ENCODE data around the gene TFR2.

The TFR2 gene

DNA sequence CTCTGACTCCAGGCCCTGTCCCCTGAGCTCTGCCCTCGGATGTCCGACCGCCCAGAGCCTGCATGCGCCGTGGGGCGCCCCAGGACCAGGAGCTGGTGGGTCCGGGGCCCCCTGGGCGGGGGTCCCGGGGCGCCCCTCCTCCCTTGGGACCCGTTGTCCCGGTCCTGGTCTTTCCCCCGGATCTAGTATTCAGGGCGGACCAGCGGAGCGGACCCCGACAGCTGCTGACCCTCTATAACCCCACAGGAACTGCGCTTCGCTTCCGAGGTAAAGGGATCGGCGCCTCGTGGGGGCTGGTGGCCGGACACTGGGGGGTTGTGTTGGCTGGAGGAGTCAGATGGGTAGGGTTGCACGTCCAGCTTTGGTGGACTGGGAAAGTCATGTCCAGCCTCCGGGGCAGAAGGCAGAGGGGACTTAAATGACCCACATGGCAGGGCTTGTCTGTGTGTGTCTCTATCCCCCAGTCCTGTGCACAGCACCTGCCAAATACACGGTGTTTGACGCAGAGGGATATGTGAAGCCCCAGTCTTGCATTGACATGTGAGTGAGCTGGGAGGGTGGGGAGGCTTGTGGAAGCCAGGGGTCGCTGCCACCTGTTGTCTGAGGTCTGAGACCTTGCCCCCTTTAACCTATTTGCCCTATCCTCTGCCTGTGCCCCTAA is 28.5 kb downstream of the TFR2 start:
- no peak for DNase-seq (ENCODE audit: low read depth)

DNA sequence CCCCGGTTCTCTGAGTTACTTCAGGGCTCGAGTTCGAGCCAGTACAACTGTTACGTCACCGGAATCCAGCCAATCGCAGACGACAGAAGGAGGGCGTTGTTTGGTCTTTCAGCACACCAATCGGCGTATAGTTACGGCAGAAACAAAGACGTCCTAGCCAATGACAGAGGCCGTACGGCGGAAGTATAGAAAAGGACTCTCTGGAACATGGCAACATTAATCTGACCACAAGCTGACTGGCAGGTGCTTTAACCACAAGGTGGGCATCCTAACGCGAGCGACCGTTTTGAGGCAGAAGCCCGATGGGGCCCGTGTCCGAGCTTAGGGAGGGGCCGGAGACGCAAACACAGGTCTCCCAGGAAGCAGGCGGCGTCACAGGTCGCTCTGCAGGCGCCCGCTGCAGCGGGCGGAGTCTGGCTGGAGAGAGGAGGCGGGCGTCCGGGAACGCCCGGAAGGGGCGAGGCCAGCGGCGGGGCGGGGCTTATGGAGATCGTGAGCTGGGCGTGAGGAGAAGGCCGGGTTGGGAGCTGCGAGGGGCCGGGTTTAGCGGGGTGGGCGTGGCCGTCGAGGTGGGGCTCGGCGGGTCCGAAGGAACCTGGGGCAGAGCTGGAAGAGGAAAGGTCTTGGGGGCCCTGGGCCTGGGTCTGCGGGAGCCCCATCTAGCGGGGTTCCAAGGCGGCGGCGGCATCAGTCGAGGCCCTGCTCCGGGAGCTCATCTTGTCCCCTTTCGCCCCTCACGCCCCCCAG is 29.2 kb downstream of the TFR2 start, which contains the start of gene MOSPD3:
Gene MOSPD3 (plus strand): TSS at position 558 of the 747 bp plus-strand sequence. CDS start 252 bp downstream, outside the sequence.
- peak; percentile 97 for DNase-seq (ENCODE audit: low read depth)

DNA sequence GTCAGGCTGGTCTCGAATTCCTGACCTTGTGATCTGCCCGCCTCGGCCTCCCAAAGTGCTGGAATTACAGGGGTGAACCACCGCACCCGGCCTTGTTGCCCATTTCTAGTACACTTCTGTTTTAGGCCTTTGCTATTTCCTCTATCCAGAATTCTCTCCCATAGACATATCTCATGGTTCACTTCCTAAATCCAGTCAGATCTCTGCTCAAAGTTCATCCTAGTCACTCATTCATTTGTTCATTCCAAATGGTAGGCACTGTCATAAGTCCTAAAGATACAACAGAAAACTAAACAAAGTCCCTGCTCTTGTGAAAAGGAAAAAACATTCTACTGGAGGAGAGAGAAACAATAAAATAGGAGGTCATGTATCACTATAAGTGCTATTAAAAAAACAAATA is 31.4 kb downstream of the TFR2 start:
- no peak for DNase-seq (ENCODE audit: low read depth)

DNA sequence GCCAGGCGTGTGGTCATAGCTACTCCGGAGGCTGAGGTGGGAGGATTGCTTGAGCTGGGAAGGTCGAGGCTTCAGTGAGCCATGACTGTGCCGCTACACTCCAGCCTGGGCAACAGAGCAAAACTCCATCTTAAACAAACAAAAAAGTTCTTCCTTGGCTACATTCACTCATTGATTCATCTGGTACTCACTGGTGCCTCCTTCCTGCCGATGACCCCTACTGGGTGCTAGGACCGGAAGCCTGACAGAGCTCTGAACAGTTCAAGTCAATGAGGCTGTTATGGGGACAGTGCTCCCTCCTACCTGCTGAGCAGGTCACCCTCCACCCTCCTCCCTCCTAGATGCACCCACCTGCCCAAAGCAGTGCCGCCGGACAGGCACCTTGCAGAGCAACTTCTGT is 34.2 kb downstream of the TFR2 start:
- no peak for DNase-seq (ENCODE audit: low read depth)

DNA sequence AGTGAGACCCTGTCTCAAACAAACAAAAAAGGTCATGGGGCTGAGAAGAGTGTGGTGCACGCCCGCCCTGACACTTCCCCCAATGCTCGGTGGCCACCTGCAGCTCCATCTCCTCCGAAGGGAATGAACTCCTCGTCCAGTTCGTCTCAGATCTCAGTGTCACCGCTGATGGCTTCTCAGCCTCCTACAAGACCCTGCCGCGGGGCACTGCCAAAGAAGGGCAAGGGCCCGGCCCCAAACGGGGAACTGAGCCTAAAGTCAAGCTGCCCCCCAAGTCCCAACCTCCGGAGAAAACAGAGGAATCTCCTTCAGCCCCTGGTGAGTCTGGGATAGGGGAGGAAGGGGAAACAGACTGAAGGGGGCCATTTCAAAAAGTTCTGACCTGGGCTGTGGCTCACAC is 35.0 kb downstream of the TFR2 start:
- no peak for DNase-seq (ENCODE audit: low read depth)

DNA sequence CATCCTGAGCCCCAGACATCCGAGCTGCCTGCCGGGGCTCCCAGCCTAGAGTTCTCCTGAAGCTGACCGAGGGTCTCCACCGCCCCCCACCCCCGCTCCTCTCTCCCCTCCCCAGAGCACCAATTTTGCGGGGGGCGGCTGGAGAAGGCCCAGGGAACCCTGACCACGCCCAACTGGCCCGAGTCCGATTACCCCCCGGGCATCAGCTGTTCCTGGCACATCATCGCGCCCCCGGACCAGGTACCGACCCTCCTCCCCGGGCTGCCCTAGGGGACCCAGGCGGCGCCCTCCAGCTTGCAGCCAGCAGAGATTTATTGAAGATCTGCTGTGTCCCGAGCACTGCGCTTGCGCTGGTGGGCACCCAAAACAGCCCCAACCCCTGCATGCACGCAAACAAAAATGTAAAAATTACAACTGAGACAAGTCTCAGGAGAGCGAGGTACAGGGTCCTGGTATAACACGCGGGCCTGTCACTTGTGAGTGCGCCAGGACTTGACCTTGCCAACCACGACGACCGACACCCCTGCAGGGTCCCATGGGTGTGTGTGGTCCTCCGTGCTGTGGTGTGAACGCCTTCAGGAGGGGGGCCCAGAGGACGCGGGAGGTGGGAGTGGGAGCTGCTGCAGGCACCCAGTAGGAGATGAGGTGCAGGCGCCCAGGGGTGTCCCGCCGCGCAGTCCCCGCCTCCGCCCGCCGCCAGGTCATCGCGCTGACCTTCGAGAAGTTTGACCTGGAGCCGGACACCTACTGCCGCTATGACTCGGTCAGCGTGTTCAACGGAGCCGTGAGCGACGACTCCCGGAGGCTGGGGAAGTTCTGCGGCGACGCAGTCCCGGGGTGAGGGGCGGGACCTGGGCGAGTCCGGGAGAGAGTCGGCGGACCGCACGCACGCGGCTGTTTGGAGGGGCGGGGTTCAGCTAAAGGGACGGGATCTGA is 36.1 kb downstream of the TFR2 start:
- no peak for DNase-seq (ENCODE audit: low read depth)

DNA sequence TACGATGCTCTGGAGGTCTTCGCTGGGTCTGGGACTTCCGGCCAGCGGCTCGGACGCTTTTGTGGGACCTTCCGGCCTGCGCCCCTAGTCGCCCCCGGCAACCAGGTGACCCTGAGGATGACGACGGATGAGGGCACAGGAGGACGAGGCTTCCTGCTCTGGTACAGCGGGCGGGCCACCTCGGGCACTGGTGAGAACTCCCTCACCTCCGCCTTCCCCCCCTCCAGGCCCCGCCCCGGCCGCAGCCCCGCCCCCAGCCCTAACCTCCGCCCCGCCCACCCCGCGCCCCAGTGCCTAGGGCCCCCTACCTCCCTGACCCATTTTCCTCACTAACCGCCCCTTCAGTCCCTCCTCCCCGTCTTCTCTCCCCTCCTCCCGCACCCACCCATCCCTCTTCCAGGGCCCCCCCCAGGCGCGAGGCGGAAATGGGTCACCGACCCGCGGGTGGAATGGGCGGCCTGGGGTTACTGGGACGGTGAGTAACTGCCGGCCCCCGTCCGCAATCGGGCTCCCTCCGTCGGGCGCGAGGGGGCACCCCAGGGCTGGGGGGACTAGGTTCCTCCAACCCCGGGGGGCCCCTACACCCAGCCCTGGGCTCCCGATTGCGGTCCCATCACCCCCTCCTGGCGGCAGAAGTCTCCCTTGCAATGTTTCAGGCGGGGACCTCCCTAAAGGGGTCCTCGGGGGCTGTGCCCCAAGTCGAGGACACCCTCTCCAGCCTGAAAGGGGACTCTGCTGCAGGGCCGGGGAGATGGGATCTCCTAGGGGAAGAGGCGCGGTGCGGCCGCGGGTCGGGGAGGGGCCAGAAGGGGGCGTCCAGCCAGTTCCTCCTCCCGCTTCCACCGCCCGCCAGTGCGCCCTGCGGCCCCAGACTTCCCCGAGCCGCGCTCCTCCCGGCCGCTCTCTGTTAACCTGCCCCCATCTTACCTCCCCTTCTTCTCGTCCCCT is 37.0 kb downstream of the TFR2 start:
- DNase-seq (ENCODE audit: low read depth), result peak; percentile 58

DNA sequence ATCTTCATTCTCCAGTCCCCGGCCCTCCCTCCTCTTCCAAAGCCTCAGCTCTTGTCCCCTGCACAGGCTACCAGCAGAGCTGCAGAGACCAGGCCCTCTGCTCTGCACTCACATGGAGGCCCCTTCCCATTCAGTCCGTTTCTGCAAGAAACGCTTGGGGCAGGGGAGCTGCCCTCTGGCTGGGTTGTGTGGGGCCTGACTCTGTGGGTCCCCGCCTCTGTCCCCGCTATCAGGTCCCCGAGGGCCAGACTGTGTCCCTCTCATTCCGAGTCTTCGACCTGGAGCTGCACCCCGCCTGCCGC is 37.7 kb downstream of the TFR2 start:
- no peak for DNase-seq (ENCODE audit: low read depth)

DNA sequence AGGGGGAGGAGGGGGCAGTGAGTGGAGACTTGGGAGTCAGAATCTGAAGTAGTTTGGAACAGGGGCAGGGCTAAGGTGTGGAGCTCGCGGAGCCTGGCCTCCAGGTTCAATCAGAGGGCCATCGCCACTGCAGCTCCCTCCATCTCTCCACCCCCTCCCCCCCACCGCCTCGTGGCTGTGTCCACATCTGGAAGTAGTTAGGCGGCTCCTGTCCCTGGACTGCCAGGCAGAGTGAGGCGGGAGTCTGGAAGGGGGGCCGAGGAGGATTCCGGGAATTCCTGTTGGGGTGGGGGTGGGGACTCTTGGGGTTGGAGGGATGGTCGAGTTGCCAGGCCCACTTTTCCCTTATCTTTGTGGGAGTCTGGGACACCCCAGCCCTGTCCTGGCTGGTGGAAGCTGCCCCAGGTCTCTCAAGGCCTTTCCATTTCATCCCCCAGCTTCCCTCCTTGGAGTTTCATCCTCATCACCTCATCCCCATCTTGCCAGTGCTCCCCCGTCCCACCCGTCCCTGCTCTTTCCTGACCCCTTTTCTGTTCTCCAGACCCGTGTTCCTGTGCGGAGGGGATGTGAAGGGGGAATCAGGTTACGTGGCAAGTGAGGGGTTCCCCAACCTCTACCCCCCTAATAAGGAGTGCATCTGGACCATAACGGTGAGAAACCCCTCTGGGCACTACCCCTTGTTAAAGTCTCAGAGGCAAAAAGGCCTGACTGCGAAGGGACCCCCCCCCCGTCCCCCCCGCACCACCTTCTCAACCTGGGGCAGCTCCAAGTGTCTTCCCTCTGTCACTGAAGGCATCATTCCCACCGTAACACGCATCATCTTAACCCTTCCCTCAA is 38.2 kb downstream of the TFR2 start:
- DNase-seq (ENCODE audit: low read depth), result no peak

DNA sequence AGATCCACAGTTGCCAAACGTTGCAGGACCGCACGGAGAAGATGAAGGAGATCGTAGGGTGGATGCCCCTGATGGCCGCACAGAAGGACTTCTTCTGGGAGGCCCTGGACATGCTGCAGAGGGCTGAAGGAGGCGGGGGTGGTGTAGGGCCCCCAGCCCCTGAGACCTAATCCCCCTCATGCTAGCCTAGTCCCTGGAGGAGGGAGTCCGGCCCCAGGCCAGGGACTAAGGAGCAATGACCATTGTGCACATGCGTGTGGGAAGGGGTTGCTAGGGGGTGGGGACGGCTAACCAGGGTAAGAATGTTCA is 40.7 kb downstream of the TFR2 start:
- DNase-seq (ENCODE audit: low read depth), result no peak

DNA sequence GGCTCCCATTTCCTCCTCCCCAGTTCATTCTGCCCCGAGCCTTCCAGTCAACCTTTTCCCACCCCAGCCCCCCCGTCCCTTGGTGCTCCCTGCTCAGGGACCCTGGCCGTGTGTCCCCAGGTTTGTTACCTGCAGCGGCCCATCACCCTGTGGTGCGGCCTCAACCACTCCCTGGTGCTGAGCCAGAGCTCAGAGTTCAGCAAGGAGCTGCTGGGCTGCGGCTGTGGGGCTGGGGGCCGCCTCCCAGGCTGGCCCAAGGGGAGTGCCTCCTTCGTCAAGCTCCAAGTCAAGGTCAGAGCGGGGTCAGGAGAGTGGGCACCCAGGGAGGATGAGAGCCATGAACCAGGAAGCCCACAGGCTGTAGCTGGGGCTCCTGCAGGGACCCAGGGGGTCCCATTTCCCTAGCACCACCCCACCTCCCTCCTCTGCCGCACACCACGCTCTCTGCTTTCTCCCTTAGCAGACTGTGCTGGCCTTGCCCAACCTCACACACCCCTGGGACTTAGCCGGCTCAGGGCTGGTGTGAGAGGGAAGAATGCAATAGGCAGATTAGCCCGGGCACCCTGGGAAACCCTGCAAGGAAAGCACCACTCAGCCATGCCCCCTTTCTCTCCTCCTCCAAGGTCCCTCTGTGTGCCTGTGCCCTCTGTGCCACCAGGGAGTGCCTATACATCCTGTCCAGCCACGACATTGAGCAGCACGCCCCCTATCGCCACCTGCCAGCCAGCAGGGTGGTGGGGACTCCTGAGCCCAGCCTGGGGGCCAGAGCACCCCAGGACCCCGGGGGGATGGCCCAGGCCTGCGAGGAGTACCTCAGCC is 41.2 kb downstream of the TFR2 start:
- no peak for DNase-seq (ENCODE audit: low read depth)

DNA sequence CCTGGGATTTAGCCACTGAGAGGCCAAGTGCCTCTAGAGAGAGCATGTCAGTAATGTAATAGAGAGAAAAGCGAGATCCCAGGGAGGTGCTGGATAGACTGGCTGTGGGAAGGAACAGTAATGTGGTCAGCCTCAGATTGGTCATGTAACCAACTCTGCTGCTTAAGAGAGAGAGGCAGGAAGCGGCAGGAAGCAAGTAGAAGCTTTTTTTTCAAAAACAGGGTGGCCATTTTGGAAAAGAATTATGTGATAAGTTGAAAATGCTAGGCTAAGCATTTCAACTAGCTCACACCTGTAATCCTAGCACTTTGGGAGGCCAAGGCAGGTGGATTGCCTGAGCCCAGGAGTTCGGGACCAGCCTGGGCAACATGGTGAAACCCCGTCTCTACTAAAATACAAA is 42.9 kb downstream of the TFR2 start:
- no peak for DNase-seq (ENCODE audit: low read depth)

DNA sequence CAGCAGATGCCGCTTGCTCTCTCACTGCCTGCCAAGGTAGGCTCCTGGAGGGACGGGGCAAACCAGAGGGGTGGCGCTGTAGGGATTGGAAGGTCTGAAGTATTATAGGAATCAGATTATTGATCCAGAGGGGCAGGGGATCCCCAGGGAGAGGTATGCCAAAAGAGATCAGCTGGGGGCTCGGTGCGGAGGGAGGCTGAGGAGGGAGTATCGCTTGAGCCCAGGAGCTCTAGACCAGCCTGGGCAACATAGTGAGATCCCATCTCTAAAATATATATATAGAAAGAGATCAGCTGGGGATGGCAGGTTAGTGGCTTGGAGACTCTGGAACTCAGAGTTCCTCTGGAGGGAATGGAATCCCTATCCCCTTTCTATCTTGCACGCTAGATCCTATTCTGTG is 46.2 kb downstream of the TFR2 start:
- DNase-seq (ENCODE audit: low read depth), result no peak

DNA sequence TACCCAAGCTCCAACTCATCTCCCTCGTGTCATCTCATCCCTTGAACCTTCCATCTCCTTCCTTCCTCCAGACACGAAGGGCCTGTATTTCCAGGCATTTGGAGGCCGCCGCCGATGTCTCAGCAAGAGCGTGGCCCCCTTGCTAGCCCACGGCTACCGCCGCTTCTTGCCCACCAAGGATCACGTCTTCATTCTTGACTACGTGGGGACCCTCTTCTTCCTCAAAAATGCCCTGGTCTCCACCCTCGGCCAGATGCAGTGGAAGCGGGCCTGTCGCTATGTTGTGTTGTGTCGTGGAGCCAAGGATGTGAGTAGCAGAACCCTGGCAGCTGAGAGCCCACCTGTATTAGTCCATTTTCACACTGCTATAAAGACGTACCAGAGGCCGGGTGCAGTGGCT is 49.8 kb downstream of the TFR2 start:
- no peak for DNase-seq (ENCODE audit: low read depth)

DNA sequence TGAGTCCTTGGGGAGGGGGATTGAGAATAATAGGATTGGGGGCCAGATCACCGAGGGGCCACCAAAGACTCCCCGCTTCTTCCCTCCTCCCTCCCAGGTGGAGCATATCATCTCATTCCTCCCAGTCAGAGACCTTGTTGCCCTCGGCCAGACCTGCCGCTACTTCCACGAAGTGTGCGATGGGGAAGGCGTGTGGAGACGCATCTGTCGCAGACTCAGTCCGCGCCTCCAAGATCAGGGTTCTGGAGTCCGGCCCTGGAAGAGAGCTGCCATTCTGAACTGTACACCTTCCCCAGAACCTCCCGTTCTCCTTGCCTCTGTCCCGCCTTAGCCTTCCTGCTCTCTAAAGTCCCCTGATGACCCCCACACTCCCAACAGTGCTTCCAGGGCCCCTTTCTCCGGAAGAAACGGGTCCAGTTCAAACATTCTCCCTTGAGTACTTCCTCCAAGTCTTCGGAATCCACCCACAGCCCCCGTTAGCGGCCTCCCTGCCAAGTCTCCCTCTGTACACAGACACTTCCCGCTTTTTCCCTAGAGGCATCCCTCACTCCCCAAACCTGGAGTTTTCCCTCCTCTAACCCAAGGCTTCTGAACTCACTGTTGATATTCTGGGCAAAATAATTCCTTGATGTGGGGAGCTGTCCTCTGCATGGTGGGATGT is 51.1 kb downstream of the TFR2 start:
- no peak for DNase-seq (ENCODE audit: low read depth)

DNA sequence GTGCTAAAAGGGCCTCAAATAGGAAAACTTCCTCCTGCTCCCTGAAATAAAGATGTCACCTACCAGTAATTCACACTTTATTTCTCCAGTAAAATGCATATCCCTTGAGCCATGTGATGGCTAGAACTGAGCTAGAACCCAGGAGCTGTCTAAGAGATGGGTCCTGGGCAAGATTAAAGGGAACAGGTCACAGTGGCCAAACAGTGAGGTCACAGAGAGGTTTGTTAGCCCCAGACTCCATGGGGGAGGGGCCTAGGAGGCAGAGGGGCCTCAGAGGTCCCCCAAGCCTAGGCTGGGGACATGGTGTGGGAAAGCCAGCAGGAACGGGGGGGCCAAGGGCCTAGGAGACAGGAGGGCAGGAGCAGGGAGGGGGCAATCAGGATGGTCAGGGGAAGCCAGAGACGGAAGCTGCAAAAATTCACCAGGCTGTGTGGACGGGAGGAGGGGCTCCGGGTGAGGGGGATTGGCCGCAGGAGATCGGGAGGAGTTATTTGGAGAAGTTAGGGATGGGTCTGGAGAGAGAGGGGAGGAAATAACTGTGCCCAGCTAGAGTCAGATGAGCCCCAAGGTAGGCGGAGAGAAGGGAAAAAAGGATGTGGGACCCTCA is 51.9 kb downstream of the TFR2 start:
- no peak for DNase-seq (ENCODE audit: low read depth)

DNA sequence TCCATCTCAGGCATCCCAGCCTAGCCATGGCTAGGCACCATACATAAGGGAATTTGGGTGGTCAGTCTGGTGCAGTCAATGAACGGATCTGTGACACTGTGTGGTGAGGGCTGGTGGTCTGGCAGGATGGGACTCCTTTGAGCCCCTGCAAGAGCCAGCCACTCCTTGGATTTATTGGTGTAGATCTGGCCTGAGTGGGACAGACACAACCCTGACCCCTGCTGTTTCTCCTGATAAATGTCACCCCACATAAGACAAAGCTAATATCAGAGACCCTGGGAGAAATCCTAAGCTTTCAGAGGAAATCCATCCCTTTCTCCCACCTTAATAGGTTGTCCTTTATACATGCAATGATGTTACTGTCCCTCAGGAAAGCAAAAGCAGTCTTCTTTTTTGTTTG is 52.9 kb downstream of the TFR2 start:
- DNase-seq (ENCODE audit: low read depth), result no peak

DNA sequence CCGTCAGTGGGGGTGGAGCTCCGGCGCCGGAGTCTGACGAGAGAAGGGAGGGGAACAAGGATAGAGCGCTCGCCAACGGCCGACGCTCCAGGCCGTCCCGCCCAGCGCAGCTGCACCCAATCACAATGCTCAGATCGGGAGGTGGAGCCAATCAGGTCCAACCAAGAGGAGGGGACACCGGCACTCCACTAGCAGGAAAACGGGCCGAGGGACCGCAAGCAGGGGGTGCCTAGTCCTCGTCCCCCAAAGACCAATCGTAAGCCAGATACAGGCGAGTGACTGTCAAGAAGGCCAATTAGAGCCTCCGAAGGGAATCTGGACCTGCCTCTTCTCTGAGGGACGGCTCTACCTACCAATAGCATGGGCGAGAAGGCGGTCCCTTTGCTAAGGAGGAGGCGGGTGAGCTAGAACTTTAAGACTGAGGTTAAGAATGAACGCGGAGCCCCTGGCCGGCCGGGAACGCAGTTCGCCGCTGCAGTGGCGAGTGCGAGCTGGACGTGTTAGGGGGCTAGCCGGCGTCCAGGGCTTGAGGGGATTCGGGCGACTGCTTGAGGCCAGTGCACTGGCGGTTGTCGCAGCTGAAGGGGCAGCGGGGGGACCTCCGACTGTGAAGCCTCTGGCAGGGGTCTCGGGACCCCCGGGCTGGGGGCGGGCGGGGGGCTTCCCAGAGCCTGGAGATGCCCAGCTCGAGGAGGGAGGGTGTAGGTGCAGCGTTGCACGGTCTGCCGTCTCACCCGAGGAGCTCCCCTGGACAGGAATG is 54.9 kb downstream of the TFR2 start, which contains the start of gene FBXO24:
Gene FBXO24 (plus strand): TSS at position 63 of the 760 bp plus-strand sequence. CDS start 298 bp downstream, at position 361.
- DNase-seq (ENCODE audit: low read depth), result peak; percentile 99

All from activated T-cell treated with anti-CD3 and anti-CD28 coated beads for 24 hours (primary cell).